SU-DHL-6 (cell line): ENCODE measurements around the gene ARHGEF17.

Experiments
- CTCF ChIP-seq: fragments of 200-600 bp; sonication (generic); IDR thresholded peaks from one replicate; pipeline ENCODE4 v1.5.1; 2017; ENCODE audit warnings: antibody characterized with exemption, mild to moderate bottlenecking, low read length, moderate library complexity; ENCODE audit not compliant: insufficient read depth, poor library complexity, severe bottlenecking
- EZH2phosphoT487 ChIP-seq: fragments of 200-600 bp; sonication (generic), shearing (Covaris generic); conservative IDR thresholded peaks from 2 replicates; pipeline ENCODE4 v1.6.1; 2018; ENCODE audit warnings: mild to moderate bottlenecking, antibody characterized with exemption, low read length, moderate library complexity, mixed read lengths

- TF ChIP-seq CTCF (no peak), EZH2phosphoT487 (no peak)
Measured at GRCh38 chr11:73416786-73417185, 108.7 kb downstream of the ARHGEF17 start.
